Body of pancreas (tissue), 4 donors: ENCODE results near the gene THOP1. TPM values are rescaled to one million over a fixed set of nuclear protein-coding genes. Genes with fewer than 3 reads are reported as not detected.

ENCODE experiments used
- ATAC-seq: fragments of 150-250 bp; one replicate; pipeline ENCODE4 v1.9.1; 2016
- DNase-seq, 4 donors: peaks; one replicate each; pipeline ENCODE4 v3.0.0-alpha.2; 2019
- H3K27ac ChIP-seq, 4 donors: fragments of 200-600 bp; sonication (generic); 1 replicate in 3 of 4; 2 replicates in 1 of 4; pipeline versions ENCODE4 v1.5.1 to v1.6.1; 2016 to 2019; ENCODE audit warnings: mild to moderate bottlenecking in 1 of 4, mixed read lengths in 1 of 4, moderate library complexity in 1 of 4
- H3K27me3 ChIP-seq, 2 donors: fragments of 200-600 bp; sonication (generic); one replicate each; pipeline ENCODE4 v1.6.0; 2016; ENCODE audit warnings: mild to moderate bottlenecking in 1 of 2
- H3K36me3 ChIP-seq, 2 donors: fragments of 200-600 bp; sonication (generic); replicated peaks in 1 of 2; 2 replicates each; pipeline ENCODE4 v1.5.1; 2016; ENCODE audit warnings: low read depth in 2 of 2; ENCODE audit not compliant: insufficient read depth in 1 of 2
- H3K4me1 ChIP-seq: fragments of 200-600 bp; sonication (generic); one replicate; pipeline ENCODE4 v1.6.0; 2016
- H3K4me3 ChIP-seq, 2 donors: fragments of 200-600 bp; sonication (generic); 1 replicate in 1 of 2; 2 replicates in 1 of 2; pipeline ENCODE4 v1.5.1; 2016 to 2019
- H3K9me3 ChIP-seq, 3 donors: fragments of 200-600 bp; sonication (generic); 1 replicate in 2 of 3; 2 replicates in 1 of 3; pipeline ENCODE4 v1.5.1; 2016
- CTCF ChIP-seq, 7 experiments: fragments of 450-650 bp in 4 of 7; fragments of 200-600 bp in 3 of 7; sonication (generic) in 3 of 7; IDR thresholded peaks; one replicate each; pipeline ENCODE4 v1.5.1; 2016 to 2019; ENCODE audit warnings: antibody characterized with exemption in 7 of 7
- POLR2A ChIP-seq, 3 donors: fragments of 450-650 bp; IDR thresholded peaks; one replicate each; pipeline ENCODE4 v1.6.1; 2016; ENCODE audit warnings: antibody characterized with exemption in 3 of 3, mild to moderate bottlenecking in 2 of 3
- WGBS, 2 donors: methylation state at CpG; one replicate each; pipeline ENCODE4 v1.1.5; 2017; 5-methylcytosine and 5-hydroxymethylcytosine counted together
- intact Hi-C: fragments of 100-400 bp; cut with DNase I; formaldehyde crosslinking; loops from one replicate; pipeline ENCODE4 v1.15.1; 2023
- total RNA-seq, 2 donors: library from RNA; depleted of rRNA; stranded (reverse); fragments of >200 nt; gene quantifications; one replicate each; pipeline ENCODE4 v1.1.0, GENCODE V29; 2016

THOP1 gene
- total RNA-seq, 2 donors from 2014 or later, result 17.5 to 19.7 TPM

- TF ChIP-seq CTCF (IDR thresholded peaks at IDR 0.05), result no peak
- TF ChIP-seq POLR2A (IDR thresholded peaks at IDR 0.05), result no peak
- H3K27me3 ChIP-seq, result no peaks in the 10 kb centered on the region
- H3K9me3 ChIP-seq, result no peaks in the 10 kb centered on the region
- H3K36me3 ChIP-seq, result no peaks in the 10 kb centered on the region
- peaks cover 3% of the 10 kb centered on the region for H3K4me1 ChIP-seq
- intact Hi-C loops, result no loop called here
- ATAC-seq (no peak), DNase-seq (no peak)
- H3K27ac ChIP-seq, result no peak overlapping the region
- no peak overlapping the region for H3K4me3 ChIP-seq
- 95% methylated on average over 7 to 12 of the region's 12 CpGs for WGBS, 2 donors
Measured at GRCh38 chr19:2793577-2793976, 8.3 kb downstream of the THOP1 start.

- DNase-seq, result no peak
- H3K9me3 ChIP-seq, result no peaks in the 10 kb centered on the region
- 89 to 94% methylated on average over 27 of the region's 27 CpGs for WGBS, 2 donors
- intact Hi-C loops, result no loop called here
- ATAC-seq, result no peak
- H3K4me3 ChIP-seq, result no peak overlapping the region
- no peaks in the 10 kb centered on the region for H3K27me3 ChIP-seq
- TF ChIP-seq CTCF (IDR thresholded peaks at IDR 0.05), result no peak
- TF ChIP-seq POLR2A (IDR thresholded peaks at IDR 0.05), result no peak
- H3K36me3 ChIP-seq, result no peaks in the 10 kb centered on the region
- no peak overlapping the region for H3K27ac ChIP-seq
- H3K4me1 ChIP-seq, result peaks cover 6% of the 10 kb centered on the region
Measured at GRCh38 chr19:2795827-2796658, 10.7 kb downstream of the THOP1 start.

GRCh38 chr19:2796659-2797266 is 11.5 kb downstream of the THOP1 start:
- ATAC-seq (no peak), DNase-seq (no peak)
- H3K36me3 ChIP-seq, result no peaks in the 10 kb centered on the region
- H3K9me3 ChIP-seq, result no peaks in the 10 kb centered on the region
- no peak overlapping the region for H3K4me3 ChIP-seq
- 95 to 96% methylated on average over 17 to 21 of the region's 23 CpGs for WGBS, 2 donors
- no peaks in the 10 kb centered on the region for H3K27me3 ChIP-seq
- TF ChIP-seq POLR2A (IDR thresholded peaks at IDR 0.05) (no peak), CTCF (IDR thresholded peaks at IDR 0.05) (no peak)
- intact Hi-C loops, result no loop called here
- peaks cover 6% of the 10 kb centered on the region for H3K4me1 ChIP-seq
- H3K27ac ChIP-seq, result no peak overlapping the region

GRCh38 chr19:2797280-2797679 is 12.0 kb downstream of the THOP1 start:
- H3K4me3 ChIP-seq, result no peak overlapping the region
- no peak for ATAC-seq
- H3K36me3 ChIP-seq, result no peaks in the 10 kb centered on the region
- WGBS, 2 donors, result 95 to 97% methylated on average over 14 of the region's 15 CpGs
- no peak for DNase-seq
- no peak for TF ChIP-seq POLR2A (IDR thresholded peaks at IDR 0.05)
- no peaks in the 10 kb centered on the region for H3K9me3 ChIP-seq
- H3K4me1 ChIP-seq, result peaks cover 6% of the 10 kb centered on the region
- no peak overlapping the region for H3K27ac ChIP-seq
- intact Hi-C loops, result no loop called here
- H3K27me3 ChIP-seq, result no peaks in the 10 kb centered on the region

GRCh38 chr19:2798158-2798685 is 12.9 kb downstream of the THOP1 start:
- WGBS, 2 donors, result 94 to 96% methylated on average over 16 of the region's 16 CpGs
- ATAC-seq (no peak), DNase-seq (no peak)

More at GRCh38 chr19:2798158-2798685, 12.9 kb downstream of the THOP1 start:
- Histone ChIP-seq H3K36me3 (no peaks in the 10 kb centered on the region), H3K27me3 (no peaks in the 10 kb centered on the region), H3K27ac (peak overlapping the region in 1 of 4 donors; percentile 36), H3K4me1 (peaks cover 6% of the 10 kb centered on the region), H3K4me3 (no peak overlapping the region), H3K9me3 (no peaks in the 10 kb centered on the region)
- no peak for TF ChIP-seq CTCF (IDR thresholded peaks at IDR 0.05)
- TF ChIP-seq POLR2A (IDR thresholded peaks at IDR 0.05), result no peak
- intact Hi-C loops, result no loop called here
